HEK293 (cell line): ENCODE measurements around the gene BAK1.

ENCODE experiments used
- FEZF1 ChIP-seq: fragments of 450-650 bp; formaldehyde crosslinking; IDR thresholded peaks from 2 replicates; pipeline ENCODE4 v1.5.1; 2016; ENCODE audit warnings: missing biosample characterization, missing genetic modification characterization
- GLIS1 ChIP-seq: fragments of 450-650 bp; formaldehyde crosslinking; IDR thresholded peaks from 2 replicates; pipeline ENCODE4 v1.5.1; 2016; ENCODE audit warnings: missing biosample characterization, missing genetic modification characterization
- KLF10 ChIP-seq: fragments of 450-650 bp; IDR thresholded peaks from 2 replicates; pipeline ENCODE4 v1.5.1; 2018; ENCODE audit warnings: missing biosample characterization, mild to moderate bottlenecking, missing genetic modification characterization
- KLF16 ChIP-seq: fragments of 450-650 bp; formaldehyde crosslinking; IDR thresholded peaks from 2 replicates; pipeline ENCODE4 v1.5.1; 2017; ENCODE audit warnings: missing biosample characterization, missing genetic modification characterization
- KLF9 ChIP-seq: fragments of 450-650 bp; formaldehyde crosslinking; IDR thresholded peaks from 2 replicates; pipeline ENCODE4 v1.5.1; 2016; ENCODE audit warnings: missing biosample characterization, missing genetic modification characterization, low read depth
- SP2 ChIP-seq: fragments of 450-650 bp; formaldehyde crosslinking; IDR thresholded peaks from 2 replicates; pipeline ENCODE4 v1.5.1; 2016; ENCODE audit warnings: missing biosample characterization, missing genetic modification characterization
- SP3 ChIP-seq: fragments of 450-650 bp; formaldehyde crosslinking; IDR thresholded peaks from 2 replicates; pipeline ENCODE4 v1.5.1; 2016; ENCODE audit warnings: missing biosample characterization, missing genetic modification characterization
- TCF7L2 ChIP-seq: IDR thresholded peaks from 2 replicates; pipeline ENCODE4 v1.6.1; 2011; ENCODE audit warnings: low read depth, mild to moderate bottlenecking, inconsistent platforms, low read length, moderate library complexity, borderline replicate concordance
- YY1 ChIP-seq: fragments of 450-650 bp; formaldehyde crosslinking; IDR thresholded peaks from 2 replicates; pipeline ENCODE4 v1.5.1; 2018; ENCODE audit warnings: missing biosample characterization, missing genetic modification characterization
- ZBTB7A ChIP-seq: fragments of 450-650 bp; formaldehyde crosslinking; IDR thresholded peaks from 2 replicates; pipeline ENCODE4 v1.5.1; 2016; ENCODE audit warnings: low read depth, missing biosample characterization, missing genetic modification characterization
- ZFHX2 ChIP-seq: fragments of 450-650 bp; formaldehyde crosslinking; conservative IDR thresholded peaks from 2 replicates; pipeline ENCODE4 v1.5.1; 2016; ENCODE audit warnings: missing biosample characterization, missing genetic modification characterization
- ZFP3 ChIP-seq: fragments of 450-650 bp; formaldehyde crosslinking; IDR thresholded peaks from 2 replicates; pipeline ENCODE4 v1.5.1; 2016; ENCODE audit warnings: low read depth, missing biosample characterization, missing genetic modification characterization
- ZFP37 ChIP-seq: fragments of 450-650 bp; formaldehyde crosslinking; IDR thresholded peaks from 2 replicates; pipeline ENCODE4 v1.5.1; 2016; ENCODE audit warnings: missing biosample characterization, missing genetic modification characterization
- ZFP69B ChIP-seq: fragments of 450-650 bp; formaldehyde crosslinking; IDR thresholded peaks from 2 replicates; pipeline ENCODE4 v1.5.1; 2016; ENCODE audit warnings: missing biosample characterization, missing genetic modification characterization
- ZNF10 ChIP-seq: fragments of 450-650 bp; formaldehyde crosslinking; IDR thresholded peaks from 2 replicates; pipeline ENCODE4 v1.5.1; 2017; ENCODE audit warnings: missing biosample characterization, missing genetic modification characterization
- ZNF114 ChIP-seq: fragments of 450-650 bp; formaldehyde crosslinking; IDR thresholded peaks from 2 replicates; pipeline ENCODE4 v1.5.0; 2017; ENCODE audit warnings: missing biosample characterization, missing genetic modification characterization
- ZNF175 ChIP-seq: fragments of 450-650 bp; formaldehyde crosslinking; IDR thresholded peaks from 2 replicates; pipeline ENCODE4 v1.5.1; 2016; ENCODE audit warnings: missing biosample characterization, missing genetic modification characterization
- ZNF2 ChIP-seq: fragments of 450-650 bp; formaldehyde crosslinking; IDR thresholded peaks from 2 replicates; pipeline ENCODE4 v1.5.1; 2016; ENCODE audit warnings: missing biosample characterization, missing genetic modification characterization
- ZNF37A ChIP-seq: fragments of 450-650 bp; IDR thresholded peaks from 2 replicates; pipeline ENCODE4 v1.5.1; 2018; ENCODE audit warnings: missing biosample characterization, missing genetic modification characterization
- ZNF391 ChIP-seq: fragments of 450-650 bp; formaldehyde crosslinking; IDR thresholded peaks from 2 replicates; pipeline ENCODE4 v1.5.1; 2016; ENCODE audit warnings: low read depth, missing biosample characterization, missing genetic modification characterization, borderline replicate concordance
- ZNF510 ChIP-seq: fragments of 450-650 bp; formaldehyde crosslinking; IDR thresholded peaks from 2 replicates; pipeline ENCODE4 v1.5.1; 2018; ENCODE audit warnings: mild to moderate bottlenecking, missing genetic modification characterization, missing biosample characterization; ENCODE audit not compliant: insufficient replicate concordance
- ZNF514 ChIP-seq: fragments of 450-650 bp; formaldehyde crosslinking; IDR thresholded peaks from 2 replicates; pipeline ENCODE4 v1.5.1; 2016; ENCODE audit warnings: missing biosample characterization, missing genetic modification characterization
- ZNF529 ChIP-seq: fragments of 450-650 bp; formaldehyde crosslinking; IDR thresholded peaks from 2 replicates; pipeline ENCODE4 v1.5.1; 2017; ENCODE audit warnings: missing genetic modification characterization, missing biosample characterization; ENCODE audit not compliant: insufficient replicate concordance
- ZNF549 ChIP-seq: fragments of 450-650 bp; IDR thresholded peaks from 2 replicates; pipeline ENCODE4 v1.5.1; 2018; ENCODE audit warnings: missing biosample characterization, missing genetic modification characterization, mild to moderate bottlenecking, inconsistent platforms, moderate library complexity
- ZNF555 ChIP-seq: fragments of 450-650 bp; formaldehyde crosslinking; conservative IDR thresholded peaks from 2 replicates; pipeline ENCODE4 v1.5.1; 2017; ENCODE audit warnings: missing biosample characterization, mild to moderate bottlenecking, missing genetic modification characterization, inconsistent platforms
- ZNF596 ChIP-seq: fragments of 450-650 bp; IDR thresholded peaks from 2 replicates; pipeline ENCODE4 v1.5.0; 2018; ENCODE audit warnings: missing biosample characterization, mild to moderate bottlenecking, missing genetic modification characterization, moderate library complexity
- ZNF707 ChIP-seq: fragments of 450-650 bp; formaldehyde crosslinking; IDR thresholded peaks from 2 replicates; pipeline ENCODE4 v1.5.1; 2016; ENCODE audit warnings: missing biosample characterization, missing genetic modification characterization
- ZNF747 ChIP-seq: fragments of 450-650 bp; formaldehyde crosslinking; IDR thresholded peaks from 2 replicates; pipeline ENCODE4 v1.5.1; 2016; ENCODE audit warnings: missing biosample characterization, missing genetic modification characterization
- ZNF777 ChIP-seq: fragments of 450-650 bp; formaldehyde crosslinking; IDR thresholded peaks from 2 replicates; pipeline ENCODE4 v1.5.1; 2017; ENCODE audit warnings: missing biosample characterization, missing genetic modification characterization, borderline replicate concordance
- ZNF792 ChIP-seq: fragments of 450-650 bp; formaldehyde crosslinking; IDR thresholded peaks from 2 replicates; pipeline ENCODE4 v1.5.1; 2016; ENCODE audit warnings: missing biosample characterization, missing genetic modification characterization
- TF ChIP-seq, protein P1 (sequence below): fragments of 450-650 bp; formaldehyde crosslinking; IDR thresholded peaks from 2 replicates; pipeline ENCODE4 v1.5.1; 2016; ENCODE audit warnings: missing biosample characterization, missing genetic modification characterization
- TF ChIP-seq, protein P2 (sequence below): fragments of 450-650 bp; formaldehyde crosslinking; IDR thresholded peaks from 2 replicates; pipeline ENCODE4; 2016; ENCODE audit warnings: missing biosample characterization, missing genetic modification characterization
- TF ChIP-seq, protein P3 (sequence below): fragments of 450-650 bp; formaldehyde crosslinking; IDR thresholded peaks from 2 replicates; pipeline ENCODE4 v1.5.1; 2016; ENCODE audit warnings: missing biosample characterization, missing genetic modification characterization
- TF ChIP-seq, protein P4 (sequence below): fragments of 450-650 bp; formaldehyde crosslinking; IDR thresholded peaks from 2 replicates; pipeline ENCODE4 v1.5.1; 2017; ENCODE audit warnings: missing biosample characterization, missing genetic modification characterization

Gene BAK1

DNA sequence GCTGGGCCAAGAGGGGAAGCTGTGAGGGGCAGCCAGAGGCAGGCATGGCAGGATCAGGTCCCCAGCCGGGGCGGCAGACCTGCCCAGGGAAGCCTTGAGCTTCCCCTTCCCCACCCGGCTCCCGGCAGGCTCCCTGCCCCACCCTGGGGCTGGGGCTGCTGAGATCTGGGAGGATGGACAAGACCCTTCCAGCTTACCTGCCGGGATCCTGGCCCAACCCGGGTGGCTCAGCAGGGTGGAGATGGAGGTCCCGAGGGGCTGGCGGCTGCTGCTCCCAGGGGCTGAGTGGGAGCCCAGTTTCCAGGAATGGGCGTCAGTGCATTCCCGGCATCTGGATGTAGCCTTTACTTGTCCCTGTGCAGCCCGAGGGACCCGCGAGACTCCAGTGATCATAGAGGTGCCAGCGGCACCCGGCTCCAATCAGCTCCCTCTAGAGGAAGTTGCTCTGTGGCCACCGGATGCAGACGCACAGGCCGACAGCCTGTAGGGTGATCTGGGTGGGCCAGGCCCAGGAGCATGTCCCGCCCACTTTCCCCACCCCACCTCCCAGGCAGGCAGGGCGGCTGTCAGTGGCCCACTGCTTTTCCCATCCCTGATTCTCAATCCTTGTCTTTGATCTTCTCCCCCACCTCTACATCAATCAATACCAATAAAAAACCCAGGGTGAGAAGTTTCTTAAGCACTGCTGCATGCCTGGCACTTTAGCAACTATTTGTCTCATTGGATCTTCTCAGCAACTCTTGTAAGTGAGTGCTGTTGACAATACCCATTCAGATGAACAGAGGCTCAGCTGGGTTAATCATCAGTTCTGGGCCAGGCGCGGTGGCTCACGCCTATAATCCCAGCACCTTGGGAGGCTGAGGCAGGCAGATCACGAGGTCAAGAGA lies at the start of gene BAK1 (continued):
- TF ChIP-seq, protein P1, sequence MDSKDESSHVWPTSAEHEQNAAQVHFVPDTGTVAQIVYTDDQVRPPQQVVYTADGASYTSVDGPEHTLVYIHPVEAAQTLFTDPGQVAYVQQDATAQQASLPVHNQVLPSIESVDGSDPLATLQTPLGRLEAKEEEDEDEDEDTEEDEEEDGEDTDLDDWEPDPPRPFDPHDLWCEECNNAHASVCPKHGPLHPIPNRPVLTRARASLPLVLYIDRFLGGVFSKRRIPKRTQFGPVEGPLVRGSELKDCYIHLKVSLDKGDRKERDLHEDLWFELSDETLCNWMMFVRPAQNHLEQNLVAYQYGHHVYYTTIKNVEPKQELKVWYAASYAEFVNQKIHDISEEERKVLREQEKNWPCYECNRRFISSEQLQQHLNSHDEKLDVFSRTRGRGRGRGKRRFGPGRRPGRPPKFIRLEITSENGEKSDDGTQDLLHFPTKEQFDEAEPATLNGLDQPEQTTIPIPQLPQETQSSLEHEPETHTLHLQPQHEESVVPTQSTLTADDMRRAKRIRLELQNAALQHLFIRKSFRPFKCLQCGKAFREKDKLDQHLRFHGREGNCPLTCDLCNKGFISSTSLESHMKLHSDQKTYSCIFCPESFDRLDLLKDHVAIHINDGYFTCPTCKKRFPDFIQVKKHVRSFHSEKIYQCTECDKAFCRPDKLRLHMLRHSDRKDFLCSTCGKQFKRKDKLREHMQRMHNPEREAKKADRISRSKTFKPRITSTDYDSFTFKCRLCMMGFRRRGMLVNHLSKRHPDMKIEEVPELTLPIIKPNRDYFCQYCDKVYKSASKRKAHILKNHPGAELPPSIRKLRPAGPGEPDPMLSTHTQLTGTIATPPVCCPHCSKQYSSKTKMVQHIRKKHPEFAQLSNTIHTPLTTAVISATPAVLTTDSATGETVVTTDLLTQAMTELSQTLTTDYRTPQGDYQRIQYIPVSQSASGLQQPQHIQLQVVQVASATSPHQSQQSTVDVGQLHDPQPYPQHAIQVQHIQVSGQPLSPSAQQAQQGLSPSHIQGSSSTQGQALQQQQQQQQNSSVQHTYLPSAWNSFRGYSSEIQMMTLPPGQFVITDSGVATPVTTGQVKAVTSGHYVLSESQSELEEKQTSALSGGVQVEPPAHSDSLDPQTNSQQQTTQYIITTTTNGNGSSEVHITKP, result peak; percentile 67
- TF ChIP-seq ZNF114 (tag by site-specific recombination) (no peak), KLF9 (tag by site-specific recombination) (peak; percentile 86), ZFHX2 (tag by site-specific recombination) (peak; percentile 81), ZNF596 (no peak), ZNF529 (tag by site-specific recombination) (no peak), ZNF10 (tag by site-specific recombination) (no peak), KLF10 (0 out of 2 replicates have a peak, but pooled peaks have one; percentile 17), ZNF555 (tag by site-specific recombination) (no peak), SP2 (tag by site-specific recombination) (peak; percentile 92), ZNF37A (tag by site-specific recombination) (no peak), ZNF514 (no peak), ZNF510 (tag by site-specific recombination) (no peak), TCF7L2 (no peak), ZBTB7A (tag by site-specific recombination) (no peak), ZNF707 (no peak), ZFP3 (tag by site-specific recombination) (no peak), KLF16 (no peak), SP3 (tag by site-specific recombination) (peak; percentile 78), ZNF391 (0 out of 2 replicates have a peak, but pooled peaks have one; percentile 40), ZNF175 (tag by site-specific recombination) (no peak), ZFP37 (no peak), ZNF777 (tag by site-specific recombination) (no peak), ZNF549 (tag by site-specific recombination) (no peak), ZNF747 (tag by site-specific recombination) (no peak), ZFP69B (tag by site-specific recombination) (no peak; the same call in 1 of the 2 replicates), YY1 (no peak), GLIS1 (tag by site-specific recombination) (peak; percentile 73), ZNF792 (tag by site-specific recombination) (no peak), FEZF1 (tag by site-specific recombination) (no peak), ZNF2 (tag by site-specific recombination) (no peak)
- TF ChIP-seq, protein P2, sequence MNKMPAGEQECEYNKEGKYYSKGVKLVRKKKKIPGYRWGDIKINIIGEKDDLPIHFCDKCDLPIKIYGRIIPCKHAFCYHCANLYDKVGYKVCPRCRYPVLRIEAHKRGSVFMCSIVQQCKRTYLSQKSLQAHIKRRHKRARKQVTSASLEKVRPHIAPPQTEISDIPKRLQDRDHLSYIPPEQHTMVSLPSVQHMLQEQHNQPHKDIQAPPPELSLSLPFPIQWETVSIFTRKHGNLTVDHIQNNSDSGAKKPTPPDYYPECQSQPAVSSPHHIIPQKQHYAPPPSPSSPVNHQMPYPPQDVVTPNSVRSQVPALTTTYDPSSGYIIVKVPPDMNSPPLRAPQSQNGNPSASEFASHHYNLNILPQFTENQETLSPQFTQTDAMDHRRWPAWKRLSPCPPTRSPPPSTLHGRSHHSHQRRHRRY, result no peak
- TF ChIP-seq, protein P3, sequence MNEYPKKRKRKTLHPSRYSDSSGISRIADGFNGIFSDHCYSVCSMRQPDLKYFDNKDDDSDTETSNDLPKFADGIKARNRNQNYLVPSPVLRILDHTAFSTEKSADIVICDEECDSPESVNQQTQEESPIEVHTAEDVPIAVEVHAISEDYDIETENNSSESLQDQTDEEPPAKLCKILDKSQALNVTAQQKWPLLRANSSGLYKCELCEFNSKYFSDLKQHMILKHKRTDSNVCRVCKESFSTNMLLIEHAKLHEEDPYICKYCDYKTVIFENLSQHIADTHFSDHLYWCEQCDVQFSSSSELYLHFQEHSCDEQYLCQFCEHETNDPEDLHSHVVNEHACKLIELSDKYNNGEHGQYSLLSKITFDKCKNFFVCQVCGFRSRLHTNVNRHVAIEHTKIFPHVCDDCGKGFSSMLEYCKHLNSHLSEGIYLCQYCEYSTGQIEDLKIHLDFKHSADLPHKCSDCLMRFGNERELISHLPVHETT (tag by site-specific recombination), result no peak
- TF ChIP-seq, protein P4, sequence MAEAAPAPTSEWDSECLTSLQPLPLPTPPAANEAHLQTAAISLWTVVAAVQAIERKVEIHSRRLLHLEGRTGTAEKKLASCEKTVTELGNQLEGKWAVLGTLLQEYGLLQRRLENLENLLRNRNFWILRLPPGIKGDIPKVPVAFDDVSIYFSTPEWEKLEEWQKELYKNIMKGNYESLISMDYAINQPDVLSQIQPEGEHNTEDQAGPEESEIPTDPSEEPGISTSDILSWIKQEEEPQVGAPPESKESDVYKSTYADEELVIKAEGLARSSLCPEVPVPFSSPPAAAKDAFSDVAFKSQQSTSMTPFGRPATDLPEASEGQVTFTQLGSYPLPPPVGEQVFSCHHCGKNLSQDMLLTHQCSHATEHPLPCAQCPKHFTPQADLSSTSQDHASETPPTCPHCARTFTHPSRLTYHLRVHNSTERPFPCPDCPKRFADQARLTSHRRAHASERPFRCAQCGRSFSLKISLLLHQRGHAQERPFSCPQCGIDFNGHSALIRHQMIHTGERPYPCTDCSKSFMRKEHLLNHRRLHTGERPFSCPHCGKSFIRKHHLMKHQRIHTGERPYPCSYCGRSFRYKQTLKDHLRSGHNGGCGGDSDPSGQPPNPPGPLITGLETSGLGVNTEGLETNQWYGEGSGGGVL (tag by site-specific recombination), result no peak
